Suprapubic skin (tissue), 4 donors: ENCODE measurements around the gene CASP9. TPM values are rescaled to one million over a fixed set of nuclear protein-coding genes. Genes with fewer than 3 reads are reported as not detected.
"Not testable (repeated sequence)": the region's sequence is repeated elsewhere in the genome, so short reads cannot be mapped to it uniquely, and the experiment has no call there.

Experiments used
- DNase-seq, 2 donors: peaks; one replicate each; pipeline ENCODE4 v3.0.0-alpha.2; 2019; ENCODE audit warnings: low spot score in 2 of 2
- H3K27ac ChIP-seq: fragments of 200-600 bp; sonication (generic); one replicate; pipeline ENCODE4 v1.5.1; 2019
- H3K27me3 ChIP-seq: fragments of 200-600 bp; sonication (generic); one replicate; pipeline ENCODE4 v1.5.1; 2019
- H3K36me3 ChIP-seq: fragments of 200-600 bp; sonication (generic); one replicate; pipeline ENCODE4 v1.5.1; 2019
- H3K4me1 ChIP-seq: fragments of 200-600 bp; sonication (generic); one replicate; pipeline ENCODE4 v1.5.1; 2019
- H3K4me3 ChIP-seq: fragments of 200-600 bp; sonication (generic); one replicate; pipeline ENCODE4 v1.5.1; 2019; ENCODE audit warnings: mild to moderate bottlenecking
- H3K9me3 ChIP-seq: fragments of 200-600 bp; sonication (generic); one replicate; pipeline ENCODE4 v1.5.1; 2019
- EP300 ChIP-seq: sonication (generic); formaldehyde crosslinking; IDR thresholded peaks from one replicate; pipeline ENCODE4 v1.6.1; 2017; ENCODE audit warnings: antibody characterized with exemption
- POLR2A ChIP-seq, 2 donors: fragments of 450-650 bp; IDR thresholded peaks; one replicate each; pipeline ENCODE4 v1.6.1; 2017; ENCODE audit warnings: antibody characterized with exemption in 2 of 2, mild to moderate bottlenecking in 2 of 2, moderate library complexity in 2 of 2
- POLR2AphosphoS5 ChIP-seq, 3 donors: sonication (generic); formaldehyde crosslinking; IDR thresholded peaks; one replicate each; pipeline ENCODE4 v1.6.1; 2017; ENCODE audit warnings: antibody characterized with exemption in 3 of 3
- WGBS: methylation state at CpG from one replicate; pipeline ENCODE4 v1.1.5; 2018; 5-methylcytosine and 5-hydroxymethylcytosine counted together
- total RNA-seq, 4 donors: library from RNA; depleted of rRNA; stranded (reverse); fragments of >200 nt; gene quantifications; one replicate each; pipeline ENCODE4 v1.1.0, GENCODE V29; 2016
- TF ChIP-seq, protein P1 (sequence below), 2 donors: fragments of 200-600 bp in 1 of 2; fragments of 450-650 bp in 1 of 2; sonication (generic) in 1 of 2; IDR thresholded peaks; one replicate each; pipeline ENCODE4 v1.5.1; 2016 to 2019; ENCODE audit warnings: antibody characterized with exemption in 2 of 2, mild to moderate bottlenecking in 1 of 2, moderate library complexity in 1 of 2

The CASP9 gene
- total RNA-seq, 4 donors from 2014 or later: 7.0 to 12.6 (median 9.7) TPM

DNA sequence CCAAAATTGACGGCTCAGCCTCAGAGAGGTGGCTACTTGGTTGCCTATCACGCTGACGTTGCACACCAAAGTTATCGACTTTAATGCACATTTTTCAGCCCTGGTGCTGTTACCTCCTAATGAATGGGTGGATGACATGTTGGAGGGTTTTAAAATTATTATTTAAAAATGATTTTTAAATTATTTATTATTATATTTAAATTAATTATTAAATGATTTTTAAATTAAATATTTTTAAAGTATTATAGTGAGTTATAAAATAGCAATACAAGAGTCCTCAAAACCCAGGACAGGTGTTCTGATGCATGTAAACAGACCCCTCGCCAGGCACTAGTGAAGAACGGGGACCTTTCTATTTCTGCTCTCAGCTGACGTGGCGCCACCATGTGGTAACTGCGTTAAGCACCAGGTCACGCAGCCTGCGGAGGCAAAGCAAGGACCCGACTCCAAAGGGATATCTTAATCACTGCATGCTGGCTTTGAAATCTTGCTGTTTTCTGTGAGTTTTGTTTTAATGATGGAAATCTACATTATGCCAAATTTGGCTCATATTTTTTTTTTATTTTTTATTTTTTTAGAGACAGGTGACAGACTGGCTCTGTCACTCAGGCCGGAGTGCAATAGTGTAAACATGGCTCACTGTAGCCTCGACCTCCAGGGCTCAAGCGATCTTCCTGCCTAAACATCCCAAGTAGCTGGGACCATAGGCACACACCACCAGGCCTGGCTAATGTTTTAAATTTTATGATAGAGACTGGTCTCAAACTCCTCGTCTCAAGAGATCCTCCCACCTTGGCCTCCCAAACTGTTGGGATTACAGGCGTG is 22.6 kb downstream of the CASP9 start:
- Histone ChIP-seq H3K27ac (no peak overlapping the region), H3K36me3 (peaks cover 29% of the 10 kb centered on the region), H3K4me1 (no peaks in the 10 kb centered on the region), H3K27me3 (no peaks in the 10 kb centered on the region), H3K4me3 (no peak overlapping the region), H3K9me3 (no peaks in the 10 kb centered on the region)
- DNase-seq: no peak
- WGBS: 67% methylated on average over 17 of the region's 17 CpGs
- no peak for TF ChIP-seq EP300
- TF ChIP-seq, protein P1, sequence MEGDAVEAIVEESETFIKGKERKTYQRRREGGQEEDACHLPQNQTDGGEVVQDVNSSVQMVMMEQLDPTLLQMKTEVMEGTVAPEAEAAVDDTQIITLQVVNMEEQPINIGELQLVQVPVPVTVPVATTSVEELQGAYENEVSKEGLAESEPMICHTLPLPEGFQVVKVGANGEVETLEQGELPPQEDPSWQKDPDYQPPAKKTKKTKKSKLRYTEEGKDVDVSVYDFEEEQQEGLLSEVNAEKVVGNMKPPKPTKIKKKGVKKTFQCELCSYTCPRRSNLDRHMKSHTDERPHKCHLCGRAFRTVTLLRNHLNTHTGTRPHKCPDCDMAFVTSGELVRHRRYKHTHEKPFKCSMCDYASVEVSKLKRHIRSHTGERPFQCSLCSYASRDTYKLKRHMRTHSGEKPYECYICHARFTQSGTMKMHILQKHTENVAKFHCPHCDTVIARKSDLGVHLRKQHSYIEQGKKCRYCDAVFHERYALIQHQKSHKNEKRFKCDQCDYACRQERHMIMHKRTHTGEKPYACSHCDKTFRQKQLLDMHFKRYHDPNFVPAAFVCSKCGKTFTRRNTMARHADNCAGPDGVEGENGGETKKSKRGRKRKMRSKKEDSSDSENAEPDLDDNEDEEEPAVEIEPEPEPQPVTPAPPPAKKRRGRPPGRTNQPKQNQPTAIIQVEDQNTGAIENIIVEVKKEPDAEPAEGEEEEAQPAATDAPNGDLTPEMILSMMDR (IDR thresholded peaks at IDR 0.05): peak; percentile 26 to 65

DNA sequence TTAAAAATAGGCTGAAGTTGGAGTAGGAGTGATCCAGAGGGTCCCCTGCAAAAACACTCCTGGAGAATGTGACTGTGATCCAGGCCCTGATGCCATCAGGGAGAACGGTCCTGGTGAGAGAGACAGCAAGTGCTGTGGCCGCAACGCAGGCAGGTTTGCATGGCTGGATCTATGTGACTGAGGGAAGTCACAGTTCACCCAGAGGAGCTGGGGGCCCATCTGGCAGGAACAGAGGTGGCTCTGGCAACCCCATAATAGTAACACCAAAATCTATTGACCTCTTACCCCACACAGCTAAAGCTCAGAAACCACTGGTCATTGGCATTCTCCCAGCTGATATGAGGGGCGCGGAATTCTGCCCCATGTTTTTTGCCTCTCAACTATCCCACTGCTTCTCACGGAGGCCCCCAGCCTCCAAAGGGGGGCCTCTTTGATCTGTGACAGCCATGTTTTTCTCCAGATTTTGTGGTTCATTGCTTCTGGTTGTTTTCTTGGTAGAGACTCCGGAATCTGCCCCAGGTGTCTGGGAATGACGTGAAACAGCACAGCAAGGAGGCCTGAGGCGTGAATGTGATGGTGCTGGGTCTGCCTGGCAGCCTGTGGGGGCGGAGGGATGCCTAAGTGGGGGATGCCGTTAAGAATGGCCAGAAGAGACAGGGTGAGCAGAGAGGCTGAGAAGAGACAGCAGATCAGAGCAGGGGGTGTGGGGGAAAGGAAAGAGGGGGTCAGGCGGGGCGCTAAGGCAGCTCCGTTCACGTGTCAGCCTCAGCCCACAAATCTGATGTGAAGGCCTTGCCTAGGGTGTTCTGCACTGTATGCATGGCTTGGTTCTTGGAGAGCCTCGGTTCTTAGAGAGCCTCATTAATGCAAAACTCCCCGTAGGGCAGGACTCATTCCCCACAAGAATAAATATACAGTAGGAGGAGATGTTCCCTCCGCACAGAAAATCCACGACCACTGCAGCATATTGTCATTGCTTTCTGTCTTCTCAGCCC is 23.5 kb downstream of the CASP9 start:
- H3K4me3 ChIP-seq: no peak overlapping the region
- no peaks in the 10 kb centered on the region for H3K4me1 ChIP-seq
- H3K27ac ChIP-seq: no peak overlapping the region
- no peak for DNase-seq
- TF ChIP-seq, protein P1 (IDR thresholded peaks at IDR 0.05): no peak
- no peak for TF ChIP-seq EP300
- TF ChIP-seq POLR2A (IDR thresholded peaks at IDR 0.05): no peak
- TF ChIP-seq POLR2AphosphoS5 (IDR thresholded peaks at IDR 0.05): no peak
- H3K36me3 ChIP-seq: peaks cover 24% of the 10 kb centered on the region
- H3K27me3 ChIP-seq: no peaks in the 10 kb centered on the region
- no peaks in the 10 kb centered on the region for H3K9me3 ChIP-seq
- WGBS: 90% methylated on average over 19 of the region's 19 CpGs

DNA sequence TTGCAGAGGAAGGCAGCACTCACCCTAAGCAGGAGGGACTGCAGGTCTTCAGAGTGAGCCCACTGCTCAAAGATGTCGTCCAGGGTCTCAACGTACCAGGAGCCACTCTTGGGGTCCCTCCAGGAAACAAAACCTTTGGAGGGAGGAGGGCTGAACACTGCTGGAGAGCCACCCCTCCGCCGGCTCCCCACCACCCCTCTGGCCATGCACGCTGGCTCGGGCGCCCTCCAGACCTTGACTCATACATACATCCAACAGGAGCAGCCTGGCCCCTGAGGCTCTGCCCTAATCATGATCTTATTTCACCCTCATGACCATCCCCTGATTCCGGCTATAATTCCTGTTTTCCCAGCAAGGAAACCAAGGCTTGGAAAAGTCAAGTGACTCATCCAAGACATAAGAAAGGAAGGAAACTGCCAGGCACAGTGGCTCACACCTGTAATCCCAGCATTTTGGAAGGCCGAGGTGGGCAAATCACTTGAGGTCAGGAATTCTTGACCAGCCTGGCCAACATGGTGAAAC is 30.1 kb downstream of the CASP9 start:
- Histone ChIP-seq H3K27ac (no peak overlapping the region), H3K27me3 (no peaks in the 10 kb centered on the region), H3K4me1 (no peaks in the 10 kb centered on the region), H3K9me3 (no peaks in the 10 kb centered on the region), H3K36me3 (peaks cover 30% of the 10 kb centered on the region), H3K4me3 (no peak overlapping the region)
- no peak for DNase-seq
- no peak for TF ChIP-seq POLR2AphosphoS5 (IDR thresholded peaks at IDR 0.05)
- TF ChIP-seq, protein P1 (IDR thresholded peaks at IDR 0.05): no peak
- TF ChIP-seq POLR2A (IDR thresholded peaks at IDR 0.05): no peak
- no peak for TF ChIP-seq EP300
- WGBS: 99% methylated on average over 6 of the region's 9 CpGs

DNA sequence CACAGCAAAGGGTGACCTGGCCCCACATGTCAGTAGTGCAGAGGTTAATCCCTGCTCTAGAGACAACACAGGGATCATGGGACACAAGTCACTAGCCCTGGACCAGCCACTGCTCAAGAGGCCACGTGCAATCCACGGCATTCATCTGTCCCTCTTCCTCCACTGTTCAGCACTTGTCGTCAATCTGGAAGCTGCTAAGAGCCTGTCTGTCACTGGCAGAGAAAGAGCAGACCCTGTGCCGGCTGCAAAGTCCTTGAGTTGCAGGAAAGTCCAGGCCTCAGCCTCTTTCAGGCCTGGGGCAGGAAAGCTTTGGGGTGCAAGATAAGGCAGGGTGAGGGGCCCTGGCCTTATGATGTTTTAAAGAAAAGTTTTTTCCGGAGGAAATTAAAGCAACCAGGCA is 31.4 kb downstream of the CASP9 start:
- Histone ChIP-seq H3K36me3 (peaks cover 30% of the 10 kb centered on the region), H3K9me3 (no peaks in the 10 kb centered on the region), H3K4me3 (no peak overlapping the region), H3K4me1 (no peaks in the 10 kb centered on the region), H3K27me3 (no peaks in the 10 kb centered on the region), H3K27ac (no peak overlapping the region)
- no peak for DNase-seq
- TF ChIP-seq POLR2AphosphoS5 (IDR thresholded peaks at IDR 0.05) (no peak), EP300 (no peak), POLR2A (IDR thresholded peaks at IDR 0.05) (no peak)
- TF ChIP-seq, protein P1 (IDR thresholded peaks at IDR 0.05): no peak
- 88% methylated on average over 3 of the region's 5 CpGs for WGBS

GRCh38 chr1:15491010-15491409 is 33.0 kb downstream of the CASP9 start:
- not testable (repeated sequence) for DNase-seq, H3K9me3 ChIP-seq, H3K4me3 ChIP-seq, H3K4me1 ChIP-seq, H3K27ac ChIP-seq, H3K27me3 ChIP-seq
- peaks cover 25% of the 10 kb centered on the region for H3K36me3 ChIP-seq
- WGBS: 84% methylated on average over 4 of the region's 4 CpGs
